ENCODE results near the gene GALNTL6.
A peak's percentile ranks its signal among the peaks of the same experiment; 100 is the strongest.

The GALNTL6 gene

GRCh38 chr4:172127168-172127567 lies 314.0 kb downstream of the GALNTL6 start:
- DNase-seq: no peak

GRCh38 chr4:172129593-172129992 lies 316.4 kb downstream of the GALNTL6 start:
- no peak for DNase-seq

- DNase-seq: no peak
These were observed 321.3 kb downstream of the GALNTL6 start for GRCh38 chr4:172134521-172134920.

GRCh38 chr4:172141025-172141424 lies 327.8 kb downstream of the GALNTL6 start:
- DNase-seq: no peak

GRCh38 chr4:172142281-172142741 lies 329.1 kb downstream of the GALNTL6 start:
- no peak for DNase-seq

- no peak for DNase-seq
These were observed 330.6 kb downstream of the GALNTL6 start for GRCh38 chr4:172143605-172144314.

- no peak for DNase-seq
These were observed 334.5 kb downstream of the GALNTL6 start for GRCh38 chr4:172147687-172148086.

- DNase-seq: no peak
These were observed 336.1 kb downstream of the GALNTL6 start for GRCh38 chr4:172149329-172149728.

GRCh38 chr4:172152284-172152683 lies 339.1 kb downstream of the GALNTL6 start:
- DNase-seq: no peak

GRCh38 chr4:172153719-172154118 lies 340.5 kb downstream of the GALNTL6 start:
- DNase-seq: no peak

GRCh38 chr4:172155838-172156345 lies 342.7 kb downstream of the GALNTL6 start:
- DNase-seq: no peak

GRCh38 chr4:172157946-172158345 lies 344.7 kb downstream of the GALNTL6 start:
- DNase-seq: no peak

- no peak for DNase-seq
These were observed 350.0 kb downstream of the GALNTL6 start for GRCh38 chr4:172163215-172163614.

- DNase-seq: no peak
These were observed 355.7 kb downstream of the GALNTL6 start for GRCh38 chr4:172168888-172169287.

GRCh38 chr4:172169871-172170270 lies 356.7 kb downstream of the GALNTL6 start:
- no peak for DNase-seq

GRCh38 chr4:172173206-172173605 lies 360.0 kb downstream of the GALNTL6 start:
- DNase-seq: no peak

- no peak for DNase-seq
These were observed 364.2 kb downstream of the GALNTL6 start for GRCh38 chr4:172177382-172177781.

- no peak for DNase-seq
These were observed 375.2 kb downstream of the GALNTL6 start for GRCh38 chr4:172188248-172188988.

GRCh38 chr4:172202480-172203076 lies 389.4 kb downstream of the GALNTL6 start:
- DNase-seq: peak; percentile 20 to 23

GRCh38 chr4:172207258-172207657 lies 394.1 kb downstream of the GALNTL6 start:
- peak; percentile 31 to 48 for DNase-seq

- peak; percentile 47 to 49 for DNase-seq
These were observed 394.7 kb downstream of the GALNTL6 start for GRCh38 chr4:172207886-172208285.

- DNase-seq: no peak
These were observed 407.5 kb downstream of the GALNTL6 start for GRCh38 chr4:172220679-172221078.

GRCh38 chr4:172225457-172225856 lies 412.3 kb downstream of the GALNTL6 start:
- no peak for DNase-seq
